Ascending aorta (tissue), 2 donors: ENCODE results near the gene POU3F3. TPM values are rescaled to one million over a fixed set of nuclear protein-coding genes. Genes with fewer than 3 reads are reported as not detected.

Experiments
- DNase-seq, 2 donors: peaks; one replicate each; pipeline ENCODE4 v3.0.0-alpha.2; 2019; ENCODE audit warnings: low spot score in 2 of 2
- H3K27ac ChIP-seq, 2 donors: fragments of 200-600 bp; sonication (generic); one replicate each; pipeline ENCODE4 v1.5.1; 2016 to 2017; ENCODE audit warnings: mild to moderate bottlenecking in 1 of 2
- H3K27me3 ChIP-seq: fragments of 200-600 bp; sonication (generic); one replicate; pipeline ENCODE4 v1.5.1; 2017
- H3K36me3 ChIP-seq, 2 donors: fragments of 200-600 bp; sonication (generic); one replicate each; pipeline ENCODE4 v1.5.1; 2016
- H3K4me1 ChIP-seq, 2 donors: fragments of 200-600 bp; sonication (generic); one replicate each; pipeline ENCODE4 v1.5.1; 2016 to 2017; ENCODE audit warnings: mild to moderate bottlenecking in 1 of 2
- H3K4me3 ChIP-seq, 2 donors: fragments of 200-600 bp; sonication (generic); one replicate each; pipeline ENCODE4 v1.5.1; 2016 to 2017; ENCODE audit warnings: mild to moderate bottlenecking in 1 of 2
- H3K9me3 ChIP-seq, 2 donors: fragments of 200-600 bp; sonication (generic); one replicate each; pipeline ENCODE4 v1.5.1; 2016
- intact Hi-C: fragments of 100-400 bp; cut with DNase I; formaldehyde crosslinking; loops from one replicate; pipeline ENCODE4 v1.15.1; 2023
- total RNA-seq: library from RNA; depleted of rRNA; stranded (reverse); fragments of >200 nt; gene quantifications from one replicate; pipeline ENCODE4 v1.1.0, GENCODE V29; 2016
- TF ChIP-seq, protein P1 (sequence below), 3 experiments: fragments of 200-600 bp in 2 of 3; fragments of 450-650 bp in 1 of 3; sonication (generic) in 2 of 3; IDR thresholded peaks; one replicate each; pipeline ENCODE4 v1.5.1; 2016 to 2019; ENCODE audit warnings: antibody characterized with exemption in 3 of 3, mild to moderate bottlenecking in 1 of 3, moderate library complexity in 1 of 3

Gene POU3F3
- total RNA-seq, 1 donor from 2014 or later, result 0.21 TPM

DNA sequence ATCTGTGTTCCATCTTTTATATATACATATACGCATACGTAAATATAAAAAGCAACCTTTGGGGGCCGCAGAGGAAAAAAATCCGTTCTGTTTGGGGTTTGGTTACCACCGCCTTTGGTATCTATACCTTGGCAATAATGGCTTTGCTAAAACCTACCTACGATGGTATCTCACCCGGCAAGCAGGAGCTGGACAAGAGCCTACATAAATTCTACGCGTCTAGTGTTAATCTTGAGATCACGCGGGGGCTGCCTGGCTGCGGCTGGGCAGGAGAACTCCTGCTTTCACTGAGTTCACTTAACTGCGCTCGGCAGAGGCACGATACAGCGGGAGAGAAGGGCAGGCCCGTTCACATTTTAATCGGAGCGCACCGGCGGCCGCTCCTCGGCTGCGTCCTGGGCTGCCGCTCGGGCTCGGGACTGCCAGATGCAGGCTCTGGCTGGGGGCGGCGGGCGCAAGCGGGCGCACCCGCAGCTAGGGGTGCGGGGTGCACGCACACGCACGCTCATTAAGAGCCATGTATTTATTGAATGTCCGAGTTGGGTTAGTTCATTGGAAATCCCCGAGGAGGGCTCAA is 1.7 kb upstream of the POU3F3 start:
- peak overlapping the region; percentile 53 to 73 for H3K4me3 ChIP-seq
- intact Hi-C loops, result loop anchor here (2.0 kb wide), 1 partner anchor 185 kb away; no protein-coding TSS in a partner anchor
- H3K9me3 ChIP-seq, result no peaks in the 10 kb centered on the region
- H3K27me3 ChIP-seq, result peaks cover 8% of the 10 kb centered on the region
- H3K27ac ChIP-seq, result peak overlapping the region in 1 of 2 donors; percentile 61
- peaks cover 0 to 8% of the 10 kb centered on the region in 2 donors for H3K4me1 ChIP-seq
- no peaks in the 10 kb centered on the region for H3K36me3 ChIP-seq
- DNase-seq, result no peak
- TF ChIP-seq, protein P1, sequence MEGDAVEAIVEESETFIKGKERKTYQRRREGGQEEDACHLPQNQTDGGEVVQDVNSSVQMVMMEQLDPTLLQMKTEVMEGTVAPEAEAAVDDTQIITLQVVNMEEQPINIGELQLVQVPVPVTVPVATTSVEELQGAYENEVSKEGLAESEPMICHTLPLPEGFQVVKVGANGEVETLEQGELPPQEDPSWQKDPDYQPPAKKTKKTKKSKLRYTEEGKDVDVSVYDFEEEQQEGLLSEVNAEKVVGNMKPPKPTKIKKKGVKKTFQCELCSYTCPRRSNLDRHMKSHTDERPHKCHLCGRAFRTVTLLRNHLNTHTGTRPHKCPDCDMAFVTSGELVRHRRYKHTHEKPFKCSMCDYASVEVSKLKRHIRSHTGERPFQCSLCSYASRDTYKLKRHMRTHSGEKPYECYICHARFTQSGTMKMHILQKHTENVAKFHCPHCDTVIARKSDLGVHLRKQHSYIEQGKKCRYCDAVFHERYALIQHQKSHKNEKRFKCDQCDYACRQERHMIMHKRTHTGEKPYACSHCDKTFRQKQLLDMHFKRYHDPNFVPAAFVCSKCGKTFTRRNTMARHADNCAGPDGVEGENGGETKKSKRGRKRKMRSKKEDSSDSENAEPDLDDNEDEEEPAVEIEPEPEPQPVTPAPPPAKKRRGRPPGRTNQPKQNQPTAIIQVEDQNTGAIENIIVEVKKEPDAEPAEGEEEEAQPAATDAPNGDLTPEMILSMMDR (IDR thresholded peaks at IDR 0.05), result no peak

DNA sequence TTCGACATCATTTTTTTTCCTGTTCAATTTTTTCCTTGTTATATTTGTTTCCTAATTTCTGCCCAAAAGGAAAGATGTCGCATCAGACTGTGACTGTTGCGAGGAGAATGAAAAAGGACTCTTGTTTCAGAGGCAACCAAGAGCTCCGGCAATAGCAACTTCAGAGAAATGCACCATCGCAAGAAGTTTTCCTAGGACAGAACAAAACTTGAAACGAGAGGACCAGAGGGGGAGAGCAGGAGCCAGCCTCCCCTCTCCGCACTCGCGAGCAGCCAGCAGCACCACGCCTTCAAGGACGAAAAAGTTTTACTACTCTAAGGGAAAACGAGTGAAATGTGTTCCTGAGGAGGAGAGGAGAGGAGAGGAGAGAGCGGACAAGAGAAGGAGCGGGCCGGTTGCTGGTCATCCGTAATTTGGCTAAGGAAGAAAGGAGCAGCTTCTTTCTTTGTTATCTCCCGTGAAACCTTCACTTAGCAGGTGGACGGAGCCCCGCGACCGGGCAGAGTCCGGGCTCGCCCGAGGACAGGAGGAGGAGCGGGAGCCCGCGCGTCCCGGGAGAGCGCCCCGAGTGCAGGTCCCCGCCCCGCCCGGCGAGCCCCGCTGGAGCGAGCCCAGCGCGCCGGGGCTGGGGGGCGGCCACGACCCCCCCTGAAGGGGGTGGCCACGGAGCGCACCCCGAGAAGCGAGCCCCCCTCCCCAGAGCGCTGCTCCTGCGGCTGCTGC is 744 bp downstream of the POU3F3 start:
- TF ChIP-seq, protein P1 (IDR thresholded peaks at IDR 0.05), result no peak
- Histone ChIP-seq H3K4me1 (peaks cover 0 to 8% of the 10 kb centered on the region in 2 donors), H3K4me3 (peak overlapping the region; percentile 53 to 73), H3K27ac (peak overlapping the region in 1 of 2 donors; percentile 19), H3K9me3 (no peaks in the 10 kb centered on the region), H3K27me3 (peaks cover 19% of the 10 kb centered on the region), H3K36me3 (no peaks in the 10 kb centered on the region)
- no peak for DNase-seq
- intact Hi-C loops, result no loop called here

DNA sequence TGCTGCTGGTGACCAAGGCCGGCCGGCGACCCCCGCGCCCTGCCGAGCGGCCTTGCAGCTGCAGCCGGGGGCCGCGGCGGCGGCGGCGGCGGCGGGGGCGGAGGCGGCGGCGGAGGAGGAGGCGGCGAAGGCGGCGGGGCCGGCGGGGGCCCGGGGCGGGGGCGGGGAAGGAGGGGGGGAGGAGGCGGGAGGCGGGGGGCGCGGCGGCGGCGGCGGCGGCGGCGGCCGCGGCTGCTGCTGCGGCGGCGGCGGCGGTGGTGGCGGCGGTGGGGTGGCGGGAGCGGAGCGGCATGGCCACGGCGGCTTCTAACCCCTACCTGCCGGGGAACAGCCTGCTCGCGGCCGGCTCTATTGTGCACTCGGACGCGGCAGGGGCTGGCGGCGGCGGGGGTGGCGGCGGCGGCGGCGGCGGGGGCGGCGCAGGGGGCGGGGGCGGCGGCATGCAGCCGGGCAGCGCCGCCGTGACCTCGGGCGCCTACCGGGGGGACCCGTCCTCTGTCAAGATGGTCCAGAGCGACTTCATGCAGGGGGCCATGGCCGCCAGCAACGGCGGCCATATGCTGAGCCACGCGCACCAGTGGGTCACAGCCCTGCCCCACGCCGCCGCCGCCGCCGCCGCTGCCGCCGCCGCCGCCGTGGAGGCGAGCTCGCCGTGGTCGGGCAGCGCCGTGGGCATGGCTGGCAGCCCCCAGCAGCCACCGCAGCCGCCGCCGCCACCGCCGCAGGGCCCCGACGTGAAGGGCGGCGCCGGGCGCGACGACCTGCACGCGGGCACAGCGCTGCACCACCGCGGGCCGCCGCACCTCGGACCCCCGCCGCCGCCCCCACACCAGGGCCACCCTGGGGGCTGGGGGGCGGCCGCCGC is 1.5 kb downstream of the POU3F3 start:
- intact Hi-C loops, result no loop called here
- TF ChIP-seq, protein P1 (IDR thresholded peaks at IDR 0.05), result no peak
- no peaks in the 10 kb centered on the region for H3K9me3 ChIP-seq
- DNase-seq, result no peak
- H3K27ac ChIP-seq, result peak overlapping the region in 1 of 2 donors; percentile 19
- H3K27me3 ChIP-seq, result peaks cover 19% of the 10 kb centered on the region
- no peaks in the 10 kb centered on the region for H3K36me3 ChIP-seq
- H3K4me3 ChIP-seq, result peak overlapping the region; percentile 40 to 73
- H3K4me1 ChIP-seq, result peaks cover 0 to 8% of the 10 kb centered on the region in 2 donors

DNA sequence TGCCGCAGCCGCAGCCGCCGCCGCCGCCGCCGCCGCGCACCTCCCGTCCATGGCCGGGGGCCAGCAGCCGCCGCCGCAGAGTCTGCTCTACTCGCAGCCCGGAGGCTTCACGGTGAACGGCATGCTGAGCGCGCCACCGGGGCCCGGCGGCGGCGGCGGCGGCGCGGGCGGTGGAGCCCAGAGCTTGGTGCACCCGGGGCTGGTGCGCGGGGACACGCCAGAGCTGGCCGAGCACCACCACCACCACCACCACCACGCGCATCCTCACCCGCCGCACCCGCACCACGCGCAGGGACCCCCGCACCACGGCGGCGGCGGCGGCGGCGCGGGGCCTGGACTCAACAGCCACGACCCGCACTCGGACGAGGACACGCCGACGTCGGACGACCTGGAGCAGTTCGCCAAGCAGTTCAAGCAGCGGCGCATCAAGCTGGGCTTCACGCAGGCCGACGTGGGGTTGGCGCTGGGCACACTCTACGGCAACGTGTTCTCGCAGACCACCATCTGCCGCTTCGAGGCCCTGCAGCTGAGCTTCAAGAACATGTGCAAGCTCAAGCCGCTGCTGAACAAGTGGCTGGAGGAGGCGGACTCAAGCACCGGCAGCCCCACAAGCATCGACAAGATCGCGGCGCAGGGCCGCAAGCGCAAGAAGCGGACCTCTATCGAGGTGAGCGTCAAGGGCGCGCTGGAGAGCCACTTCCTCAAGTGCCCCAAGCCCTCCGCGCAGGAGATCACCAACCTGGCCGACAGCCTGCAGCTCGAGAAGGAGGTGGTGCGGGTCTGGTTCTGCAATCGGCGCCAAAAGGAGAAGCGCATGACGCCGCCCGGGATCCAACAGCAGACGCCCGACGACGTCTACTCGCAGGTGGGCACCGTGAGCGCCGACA is 2.4 kb downstream of the POU3F3 start:
- Histone ChIP-seq H3K9me3 (no peaks in the 10 kb centered on the region), H3K4me1 (peaks cover 0 to 8% of the 10 kb centered on the region in 2 donors), H3K4me3 (peak overlapping the region; percentile 35 to 46), H3K36me3 (no peaks in the 10 kb centered on the region), H3K27ac (no peak overlapping the region), H3K27me3 (peaks cover 19% of the 10 kb centered on the region)
- intact Hi-C loops, result no loop called here
- DNase-seq, result no peak
- TF ChIP-seq, protein P1 (IDR thresholded peaks at IDR 0.05), result no peak

DNA sequence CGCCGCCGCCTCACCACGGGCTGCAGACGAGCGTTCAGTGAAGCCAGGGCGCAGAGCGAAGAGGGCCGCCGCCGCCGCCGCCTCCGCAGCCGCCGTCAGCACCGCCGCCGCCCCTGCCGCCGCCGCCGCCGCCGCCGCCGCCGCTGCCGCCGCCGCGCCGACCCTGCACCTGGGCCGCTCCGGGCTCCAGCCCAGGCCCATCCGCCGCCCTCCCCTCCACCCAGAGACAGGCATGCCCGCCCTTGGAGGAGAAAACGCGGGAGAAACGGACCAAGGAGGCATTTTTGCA is 3.0 kb downstream of the POU3F3 start:
- H3K36me3 ChIP-seq, result no peaks in the 10 kb centered on the region
- no peak overlapping the region for H3K27ac ChIP-seq
- H3K9me3 ChIP-seq, result no peaks in the 10 kb centered on the region
- intact Hi-C loops, result no loop called here
- H3K4me1 ChIP-seq, result peaks cover 0 to 8% of the 10 kb centered on the region in 2 donors
- TF ChIP-seq, protein P1 (IDR thresholded peaks at IDR 0.05), result no peak
- peak overlapping the region in 1 of 2 donors; percentile 35 for H3K4me3 ChIP-seq
- no peak for DNase-seq
- H3K27me3 ChIP-seq, result peaks cover 19% of the 10 kb centered on the region
